Measurements from ENCODE around the gene PTK6. TPM values are rescaled to one million over a fixed set of nuclear protein-coding genes. Genes with fewer than 3 reads are reported as not detected.

PTK6 gene
- total RNA-seq, 1 donor from 2014 or later = 4.9 TPM

- no peak for DNase-seq
- Histone ChIP-seq H3K36me3 (no peaks in the 10 kb centered on the region), H3K4me1 (no peaks in the 10 kb centered on the region), H3K27me3 (peaks cover 27% of the 10 kb centered on the region), H3K9me3 (no peaks in the 10 kb centered on the region), H3K27ac (no peak overlapping the region), H3K4me3 (no peak overlapping the region)
- no peak for TF ChIP-seq CTCF (IDR thresholded peaks at IDR 0.05)
- no peak for ATAC-seq
- intact Hi-C loops (cut with DNase I) = no loop called here
These were observed 8.6 kb upstream of the PTK6 start for GRCh38 chr20:63545814-63546213.

GRCh38 chr20:63544958-63545516, 7.9 kb upstream of the PTK6 start:
- no peak for TF ChIP-seq CTCF (IDR thresholded peaks at IDR 0.05)
- no peaks in the 10 kb centered on the region for H3K4me1 ChIP-seq
- DNase-seq = no peak
- intact Hi-C loops (cut with DNase I) = no loop called here
- H3K27ac ChIP-seq = no peak overlapping the region
- H3K27me3 ChIP-seq = peaks cover 27% of the 10 kb centered on the region
- no peaks in the 10 kb centered on the region for H3K36me3 ChIP-seq
- H3K9me3 ChIP-seq = no peaks in the 10 kb centered on the region
- no peak overlapping the region for H3K4me3 ChIP-seq
- no peak for ATAC-seq

- intact Hi-C loops (cut with DNase I) = no loop called here
- H3K4me3 ChIP-seq = no peak overlapping the region
- peaks cover 27% of the 10 kb centered on the region for H3K27me3 ChIP-seq
These were observed 7.2 kb upstream of the PTK6 start for GRCh38 chr20:63544241-63544957.

GRCh38 chr20:63543733-63544132, 6.6 kb upstream of the PTK6 start:
- ATAC-seq (no peak), DNase-seq (no peak)
- peaks cover 1% of the 10 kb centered on the region for H3K4me1 ChIP-seq
- no peak overlapping the region for H3K4me3 ChIP-seq
- H3K27ac ChIP-seq = no peak overlapping the region
- no peaks in the 10 kb centered on the region for H3K9me3 ChIP-seq
- intact Hi-C loops (cut with DNase I) = no loop called here
- peaks cover 25% of the 10 kb centered on the region for H3K27me3 ChIP-seq
- no peaks in the 10 kb centered on the region for H3K36me3 ChIP-seq
- no peak for TF ChIP-seq CTCF (IDR thresholded peaks at IDR 0.05)

More at GRCh38 chr20:63544241-63544957, 7.2 kb upstream of the PTK6 start:
- Histone ChIP-seq H3K27ac (no peak overlapping the region), H3K36me3 (no peaks in the 10 kb centered on the region), H3K4me1 (no peaks in the 10 kb centered on the region), H3K9me3 (no peaks in the 10 kb centered on the region)
- no peak for TF ChIP-seq CTCF (IDR thresholded peaks at IDR 0.05)
- DNase-seq = no peak
- no peak for ATAC-seq

GRCh38 chr20:63543131-63543530, 6.0 kb upstream of the PTK6 start:
- H3K36me3 ChIP-seq = no peaks in the 10 kb centered on the region
- no peak overlapping the region for H3K4me3 ChIP-seq
- no peaks in the 10 kb centered on the region for H3K9me3 ChIP-seq
- H3K4me1 ChIP-seq = peaks cover 8% of the 10 kb centered on the region
- no peak for TF ChIP-seq CTCF (IDR thresholded peaks at IDR 0.05)
- ATAC-seq = no peak
- intact Hi-C loops (cut with DNase I) = no loop called here
- DNase-seq = no peak
- H3K27ac ChIP-seq = no peak overlapping the region
- H3K27me3 ChIP-seq = peaks cover 19% of the 10 kb centered on the region

Data from upper lobe of right lung (tissue), 1 donor.